Measurements from ENCODE around the gene NAPSA.

NAPSA gene

DNA sequence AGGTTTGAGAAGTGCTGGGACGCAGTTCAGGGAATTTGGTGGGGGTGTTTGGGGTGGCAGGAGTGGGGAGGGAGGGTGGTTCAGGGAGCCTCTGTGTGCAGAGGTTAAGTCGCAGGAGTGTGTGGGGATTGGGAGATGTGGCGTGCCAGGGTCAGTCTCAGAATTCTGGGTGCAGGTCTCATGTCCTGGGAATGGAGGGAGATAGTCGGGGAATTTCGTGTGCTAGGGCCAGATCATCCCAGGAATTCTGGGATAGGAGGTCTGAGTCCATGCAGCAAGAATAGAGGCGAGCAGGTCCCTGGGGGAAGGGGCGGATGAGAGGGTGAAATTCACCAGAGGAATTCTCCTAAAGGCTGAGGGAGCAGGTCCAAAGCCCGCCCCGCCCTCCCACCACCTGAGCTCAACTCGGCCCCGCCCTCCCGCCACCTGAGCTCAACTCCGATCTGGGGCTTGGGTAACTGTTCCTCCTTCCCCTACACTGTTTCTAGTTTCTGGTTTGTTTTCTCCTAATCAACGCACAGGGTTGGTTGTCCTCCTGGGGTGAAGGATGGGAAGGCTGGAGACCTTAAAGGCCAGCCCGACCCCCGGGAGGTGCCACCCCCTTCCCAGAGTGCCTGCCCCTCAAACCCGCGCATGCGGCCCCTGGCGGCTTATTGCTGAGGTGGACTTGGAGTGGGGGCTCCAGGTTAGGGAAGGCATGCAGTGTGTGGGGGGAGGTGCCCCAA is 51.5 kb downstream of the NAPSA start:
- DNase-seq, result no peak

GRCh38 chr19:50312967-50313811 is 52.2 kb downstream of the NAPSA start:
- no peak for DNase-seq

- no peak for DNase-seq
These were observed 53.5 kb downstream of the NAPSA start for GRCh38 chr19:50311723-50312635.

GRCh38 chr19:50310759-50311465 is 54.5 kb downstream of the NAPSA start:
- DNase-seq, result no peak

DNA sequence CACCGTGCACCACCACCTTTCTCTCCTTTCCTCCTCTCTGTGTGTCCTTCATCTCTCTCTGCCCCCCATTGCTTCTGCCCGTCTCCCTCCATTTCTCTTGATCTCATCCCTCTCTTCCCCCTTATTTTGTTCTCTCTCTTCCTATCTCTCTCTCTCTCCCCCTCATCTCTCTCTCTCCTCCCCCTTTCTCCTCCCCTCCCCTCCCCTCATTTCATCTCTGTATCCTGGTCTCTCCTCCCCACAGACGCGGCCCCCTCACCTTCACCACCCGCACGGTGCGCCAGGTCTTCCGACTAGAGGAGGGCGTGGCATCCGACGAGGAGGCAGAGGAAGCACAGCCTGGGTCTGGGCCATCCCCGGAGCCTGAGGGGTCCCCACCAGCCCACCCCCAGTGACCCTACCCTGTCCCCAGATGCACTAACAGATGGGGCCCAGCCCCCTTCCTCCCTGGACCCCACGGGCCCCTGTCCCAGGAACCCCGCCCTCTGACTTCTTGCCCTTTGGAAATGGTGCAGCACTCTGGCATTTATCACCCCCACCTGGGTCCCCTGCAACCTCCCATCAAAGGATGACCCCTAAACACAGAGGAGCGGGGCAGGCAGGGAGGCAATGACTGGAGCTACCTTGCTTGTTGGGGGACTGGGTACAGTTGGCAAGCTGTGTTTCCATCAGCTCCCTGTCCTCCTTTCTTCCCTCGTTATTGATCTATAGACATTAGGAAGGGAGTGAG is 55.9 kb downstream of the NAPSA start:
- no peak for DNase-seq

DNA sequence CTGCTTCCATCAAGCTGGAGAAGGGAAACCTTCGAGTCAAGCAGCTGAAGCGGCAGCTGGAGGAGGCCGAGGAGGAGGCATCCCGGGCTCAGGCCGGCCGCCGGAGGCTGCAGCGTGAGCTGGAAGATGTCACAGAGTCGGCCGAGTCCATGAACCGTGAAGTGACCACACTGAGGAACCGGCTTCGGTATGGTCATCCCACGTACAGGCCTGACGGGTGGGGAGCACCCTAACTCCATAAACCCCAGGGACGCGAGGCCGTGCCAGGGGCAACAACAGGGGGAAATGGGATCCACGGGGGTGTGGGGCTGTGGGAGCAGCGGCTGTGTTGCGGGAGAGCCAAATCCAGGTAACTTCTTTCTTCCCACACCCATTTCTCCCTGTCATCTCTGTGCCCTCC is 56.4 kb downstream of the NAPSA start:
- no peak for DNase-seq
